ENCODE results near the gene FRMD1.

Gene FRMD1

DNA sequence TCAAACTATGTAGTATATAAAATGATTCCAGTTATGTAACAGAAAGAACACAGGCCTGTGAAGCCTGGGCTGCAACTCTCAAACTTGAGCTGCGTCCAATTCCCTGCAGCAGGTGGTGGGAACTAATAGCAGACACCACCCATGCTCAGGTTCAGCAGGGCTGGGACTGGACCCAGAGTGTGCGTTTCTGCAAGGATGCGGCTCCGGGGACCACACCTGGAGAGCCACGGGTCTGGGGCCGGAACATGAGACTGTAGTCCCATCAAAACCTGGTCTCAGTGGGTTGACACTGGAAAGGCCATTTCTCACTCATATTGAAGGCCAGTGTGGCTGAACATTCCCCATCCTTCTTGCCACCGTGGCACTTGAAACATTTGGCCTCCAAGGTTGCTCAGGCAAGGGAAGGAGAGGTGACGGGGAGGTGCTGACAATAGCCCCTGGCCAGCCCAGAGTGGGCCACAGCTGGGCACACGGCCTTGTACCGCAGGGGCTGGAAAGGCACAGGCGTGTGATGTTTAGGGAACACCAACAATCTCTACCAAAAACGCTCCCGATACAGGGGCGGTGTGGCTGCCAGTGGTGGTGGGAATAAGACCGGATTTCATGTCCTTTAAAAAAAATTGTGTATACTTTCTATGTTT lies 38.0 kb downstream of the FRMD1 start:
- no peak for DNase-seq

DNA sequence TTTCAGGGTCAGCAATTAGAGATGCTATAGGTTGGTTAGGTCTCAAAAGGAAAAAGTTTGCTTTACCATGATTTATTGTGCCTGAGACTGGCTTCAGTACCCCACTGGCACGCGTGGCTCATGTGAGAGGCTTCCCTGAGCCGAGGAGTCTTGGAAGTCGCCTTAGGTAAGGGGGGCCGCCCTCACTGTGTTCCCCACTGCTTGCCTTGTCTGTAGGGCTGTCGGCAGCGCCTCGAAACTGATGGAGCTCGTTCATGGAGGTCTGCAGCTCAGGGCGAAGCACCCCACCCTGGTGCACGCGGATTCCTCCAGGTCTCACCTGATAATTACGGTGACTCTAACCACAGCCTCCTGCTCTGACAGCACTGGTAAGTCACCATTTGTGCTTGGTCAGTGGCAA lies 39.2 kb downstream of the FRMD1 start:
- no peak for DNase-seq

DNA sequence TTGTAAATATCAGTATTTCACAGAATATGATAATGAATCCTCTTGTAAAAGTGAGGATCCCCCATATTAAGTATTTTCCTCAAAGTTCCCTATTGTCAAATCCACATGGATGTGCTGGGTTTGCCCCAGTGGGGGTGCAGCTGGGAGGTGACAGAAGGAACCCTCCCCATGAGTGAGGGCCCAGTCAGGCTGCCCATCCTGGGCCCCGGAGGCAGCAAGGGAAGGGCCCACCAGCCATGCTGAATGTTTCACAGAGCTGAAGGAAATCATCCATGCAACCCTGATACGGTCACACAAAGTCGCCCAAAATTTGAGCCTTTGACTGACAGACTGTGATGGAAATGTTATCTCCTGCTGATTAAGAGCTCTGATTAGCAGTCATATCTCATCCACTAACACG lies 39.7 kb downstream of the FRMD1 start:
- no peak for DNase-seq

DNA sequence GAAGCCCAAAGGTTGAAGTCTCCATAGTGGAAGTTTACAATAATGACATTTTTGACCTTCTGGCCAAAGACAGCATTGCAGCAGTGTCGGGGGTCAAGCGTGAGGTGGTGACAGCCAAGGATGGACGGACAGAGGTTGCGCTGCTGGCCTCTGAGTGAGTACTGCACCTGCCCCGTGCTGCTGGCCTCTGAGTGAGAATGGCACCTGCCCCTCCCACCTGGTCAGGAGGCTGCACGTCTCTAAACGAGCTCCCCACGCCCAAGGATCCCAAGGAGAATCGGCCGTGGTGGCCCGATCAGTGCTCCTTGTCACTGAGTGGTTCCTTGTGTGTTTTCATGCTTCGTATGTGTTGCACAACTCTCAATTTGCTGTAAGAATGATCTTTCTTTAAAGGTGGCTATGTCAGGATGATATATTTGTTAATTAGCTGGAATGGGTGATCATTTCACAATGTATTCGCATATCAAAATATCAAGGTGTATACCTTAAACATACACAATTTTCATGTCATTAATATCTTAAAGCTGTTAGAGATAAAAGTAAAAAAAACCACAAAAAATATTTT lies 40.4 kb downstream of the FRMD1 start:
- DNase-seq: no peak

DNA sequence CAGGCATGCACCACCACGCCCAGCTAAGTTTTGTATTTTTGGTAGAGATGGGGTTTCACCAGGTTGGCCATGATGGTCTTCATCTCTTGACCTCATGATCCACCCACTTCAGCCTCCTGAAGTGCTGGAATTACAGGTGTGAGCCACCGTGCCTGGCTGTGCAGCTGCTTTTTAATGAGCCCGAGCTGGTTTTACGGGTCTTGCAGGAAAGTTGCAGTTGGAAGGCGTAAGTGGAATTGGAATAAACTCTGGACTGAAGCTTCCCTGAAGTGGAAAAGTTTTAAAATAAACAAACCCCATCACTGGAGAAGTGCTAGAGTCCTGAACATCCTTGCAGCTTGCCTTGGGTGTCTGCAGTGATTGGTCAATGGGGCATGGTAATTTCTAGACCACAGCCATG lies 41.2 kb downstream of the FRMD1 start:
- DNase-seq: no peak

DNA sequence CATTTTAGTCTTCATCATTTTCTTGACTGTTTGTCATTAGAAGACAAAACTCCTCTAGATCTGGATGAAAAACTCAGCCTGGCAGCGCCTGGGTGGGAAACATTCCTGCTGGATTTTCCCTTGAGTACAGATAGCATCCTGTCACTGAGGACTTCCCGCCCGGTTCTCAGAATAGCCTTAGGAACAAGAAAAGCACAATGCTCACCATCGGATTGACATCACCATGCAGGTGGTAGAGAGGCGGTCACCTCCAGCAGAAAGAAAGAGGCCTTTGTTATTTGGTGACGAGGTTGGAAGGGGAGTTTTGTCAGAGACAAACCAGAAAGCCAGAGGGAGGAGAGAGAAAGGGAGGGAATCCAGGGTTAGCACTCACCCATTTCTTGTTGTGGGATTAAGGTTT lies 41.8 kb downstream of the FRMD1 start:
- DNase-seq: no peak

DNA sequence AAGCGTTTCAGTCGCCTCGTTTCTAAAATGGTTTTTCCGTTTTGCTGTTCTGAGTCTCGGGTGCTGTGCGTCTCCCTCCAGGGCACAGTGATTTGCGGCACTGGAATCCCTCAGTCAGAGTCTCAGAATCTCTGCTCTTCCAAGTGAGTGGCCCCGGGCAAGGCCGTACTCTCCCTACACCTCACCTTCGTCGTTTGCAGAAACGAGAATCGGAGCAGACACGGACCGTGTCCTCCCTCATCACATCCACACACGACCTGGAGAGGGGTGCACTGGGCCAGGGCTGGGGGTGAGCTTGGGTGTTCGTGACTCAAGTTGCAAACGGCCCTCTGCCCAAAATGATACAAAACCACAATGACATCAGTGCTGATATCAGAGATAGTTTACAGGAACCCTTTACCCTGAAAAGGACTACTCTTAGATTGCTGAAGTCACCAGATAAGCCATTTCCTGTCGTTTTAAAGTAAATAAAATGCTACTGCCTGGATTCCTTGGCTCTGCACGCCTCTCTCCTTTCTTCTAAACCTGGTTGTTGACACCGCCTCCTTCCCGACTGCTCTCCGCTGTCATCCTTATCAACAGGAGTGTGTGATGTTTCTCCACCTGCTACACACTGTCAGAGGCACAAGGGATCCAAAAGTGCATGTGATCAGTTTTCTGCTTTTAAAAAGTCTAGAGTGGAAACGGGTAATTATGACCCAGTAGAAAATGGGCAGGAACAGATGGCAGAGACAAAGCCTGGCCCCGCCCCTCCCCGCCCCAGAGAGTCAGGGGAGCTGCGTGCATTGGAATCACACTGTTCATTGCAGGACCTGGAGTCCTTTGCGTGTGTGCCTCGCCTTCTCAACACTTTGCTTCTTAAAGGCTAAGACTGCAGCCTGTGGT lies 43.1 kb downstream of the FRMD1 start:
- no peak for DNase-seq

DNA sequence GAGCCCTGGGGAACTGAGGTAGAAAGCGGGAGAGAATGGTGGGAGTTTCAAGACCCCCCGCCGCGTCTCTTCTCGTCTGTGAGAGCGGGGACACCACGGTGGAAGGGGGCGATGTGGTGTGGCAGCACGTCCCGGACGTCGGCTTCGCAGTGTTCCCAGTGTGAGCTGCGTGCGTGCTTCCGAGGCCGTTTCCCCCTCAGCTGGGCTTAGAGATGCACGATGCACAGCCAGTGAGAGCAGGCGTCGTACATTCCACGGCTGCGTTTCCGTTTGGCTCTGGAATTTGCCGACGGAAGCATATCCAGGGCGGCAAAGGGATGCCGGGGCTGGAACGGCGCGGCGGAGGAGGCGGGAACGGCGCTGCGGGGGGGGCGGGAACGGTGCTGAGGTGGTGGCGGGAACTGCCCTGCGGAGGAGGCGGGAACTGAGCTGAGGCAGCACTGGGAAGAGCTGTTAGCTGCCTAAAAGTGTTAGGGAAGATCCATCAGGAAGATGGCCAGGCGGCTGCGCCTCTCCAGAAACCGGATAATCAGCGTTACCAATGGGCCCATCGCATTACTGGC lies 43.8 kb downstream of the FRMD1 start:
- no peak for DNase-seq

DNA sequence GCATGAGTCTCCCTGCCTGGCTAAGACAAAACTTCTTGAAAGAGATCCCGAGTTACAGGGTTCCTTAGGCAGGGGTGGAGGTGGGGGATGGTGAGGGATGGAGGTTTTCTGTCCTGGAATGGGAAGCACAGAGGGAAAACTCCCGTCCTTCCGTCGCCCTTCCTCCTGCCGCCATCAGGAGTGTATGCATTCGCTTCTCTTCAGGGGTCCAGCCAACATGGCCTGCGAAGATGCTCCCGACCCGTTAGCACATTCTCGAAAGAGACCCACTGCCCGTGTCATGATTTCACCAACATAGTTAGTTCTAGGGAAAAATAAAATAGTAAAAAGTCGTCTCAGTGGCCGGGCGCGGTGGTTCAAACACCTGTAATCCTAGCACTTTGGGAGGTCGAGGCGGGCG lies 44.5 kb downstream of the FRMD1 start:
- DNase-seq: no peak

DNA sequence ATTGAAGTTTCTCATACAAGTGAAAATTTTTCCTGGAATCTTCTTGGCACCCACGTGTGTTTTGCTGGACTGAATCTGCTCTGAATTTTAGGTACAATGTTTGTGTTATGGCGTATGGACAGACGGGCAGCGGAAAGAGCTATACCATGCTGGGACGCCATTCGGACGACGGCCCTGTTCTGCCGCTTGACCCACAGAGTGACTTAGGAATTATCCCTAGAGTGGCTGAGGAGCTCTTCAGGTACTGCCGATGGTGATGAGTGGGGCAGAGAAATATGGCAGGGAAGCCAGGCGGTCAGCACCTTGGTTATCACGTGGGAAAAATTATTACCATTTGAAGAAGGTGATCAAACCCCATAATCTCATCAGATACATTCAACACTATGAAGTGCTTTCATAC lies 45.2 kb downstream of the FRMD1 start:
- no peak for DNase-seq

DNA sequence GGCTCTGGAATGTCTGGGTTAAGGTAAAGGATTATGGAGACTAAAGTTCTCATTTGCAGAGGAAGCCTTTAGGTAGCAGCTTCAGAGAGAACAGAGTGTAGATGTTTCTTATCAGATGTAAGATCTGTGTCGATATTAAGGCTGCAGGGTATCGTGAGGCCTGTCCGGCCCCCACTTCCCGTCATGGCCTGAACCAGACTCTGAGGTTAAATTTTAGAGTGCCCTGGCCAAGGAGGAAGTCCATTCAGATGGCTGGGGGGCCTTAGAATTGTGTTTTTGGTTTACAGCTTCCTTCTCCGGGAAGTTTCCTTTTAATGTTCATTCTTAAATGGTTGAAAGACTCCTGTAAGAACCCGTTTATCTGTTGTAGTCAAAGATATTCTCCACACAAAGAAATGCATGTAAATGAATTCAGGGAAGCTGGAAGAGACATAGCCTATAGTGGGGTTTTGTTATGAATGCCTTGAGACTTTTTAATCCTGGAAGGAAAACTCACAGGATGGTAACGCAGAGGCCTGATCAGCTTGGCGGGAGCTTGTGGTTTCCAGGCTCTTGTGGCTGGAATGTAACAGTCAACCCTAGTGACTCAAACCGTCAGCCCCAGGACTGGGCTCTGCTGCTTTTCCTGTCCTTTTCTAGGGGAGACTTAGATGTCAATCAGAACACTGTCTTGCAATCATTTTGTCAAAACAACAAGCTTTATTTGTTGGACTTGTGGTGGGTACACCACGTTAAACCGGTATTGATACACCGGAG lies 46.8 kb downstream of the FRMD1 start:
- DNase-seq: no peak

DNA sequence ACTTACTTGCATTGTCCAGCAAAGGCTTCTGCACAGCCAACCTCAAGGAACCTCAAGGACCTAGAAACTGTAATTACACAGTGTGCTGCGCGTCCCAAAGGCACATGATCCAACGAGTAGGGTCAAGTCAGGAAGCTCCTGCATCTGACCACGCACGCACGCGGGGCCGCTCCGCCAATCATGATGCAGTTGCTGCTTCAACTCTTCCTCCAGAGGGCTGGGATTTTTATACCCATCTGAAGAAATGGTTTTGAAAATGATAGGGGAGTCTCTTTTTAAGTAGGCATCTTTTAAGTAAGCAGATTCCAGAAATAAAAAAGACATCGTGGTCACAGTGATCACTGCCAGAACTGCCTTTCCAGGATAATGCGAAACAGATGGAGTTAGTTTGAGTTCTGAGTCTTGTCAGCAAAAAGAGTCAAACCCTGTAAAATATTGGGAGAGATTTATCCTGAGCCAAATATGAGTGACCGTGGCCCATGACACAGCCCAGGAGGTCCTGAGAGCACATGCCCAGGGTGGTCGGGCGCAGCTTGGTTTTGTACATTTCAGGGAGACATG lies 47.5 kb downstream of the FRMD1 start:
- DNase-seq: no peak

DNA sequence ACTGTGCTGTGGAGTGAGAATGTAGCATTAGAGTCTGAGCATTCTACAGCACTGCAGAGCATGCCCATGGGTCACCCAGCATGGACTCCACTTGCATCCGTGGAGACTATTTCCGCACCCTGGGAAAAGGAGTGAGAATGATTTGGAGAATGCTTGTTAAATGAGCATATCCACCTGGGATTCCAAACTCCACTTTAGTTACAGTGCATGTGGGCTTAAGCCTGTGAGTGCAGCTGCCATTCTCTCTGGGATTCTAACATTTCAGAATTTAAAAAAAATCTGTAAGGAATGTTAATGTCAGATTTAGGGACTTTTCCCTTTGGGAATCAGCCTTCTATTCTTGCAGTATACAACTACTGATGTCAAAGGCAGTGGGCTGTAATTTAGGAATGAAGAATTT lies 48.1 kb downstream of the FRMD1 start:
- DNase-seq: no peak

DNA sequence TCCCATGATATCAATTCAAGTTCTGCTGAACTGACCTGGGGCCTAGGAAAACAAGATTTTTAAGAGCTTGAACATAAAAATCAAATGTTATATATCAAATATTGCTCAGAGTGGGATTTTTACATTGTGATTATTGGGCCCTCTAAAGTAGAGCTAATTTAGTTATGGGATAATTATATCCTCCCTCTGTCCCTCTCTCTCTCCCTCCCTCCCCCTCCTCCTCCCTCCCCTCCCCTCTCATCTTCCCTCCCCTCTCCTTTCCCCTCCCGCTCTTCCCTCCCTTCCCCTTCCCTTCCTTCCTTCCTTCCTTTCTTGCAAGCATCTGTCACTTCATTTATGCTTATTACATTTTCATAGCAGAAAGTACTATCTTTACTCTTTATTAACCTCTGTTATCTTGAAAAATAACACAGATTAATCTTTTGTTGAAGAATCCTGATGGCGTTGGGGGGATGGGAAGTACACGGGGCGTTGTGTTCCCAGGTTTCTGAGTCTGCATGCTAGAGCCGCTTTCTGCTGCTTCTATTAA lies 48.7 kb downstream of the FRMD1 start:
- no peak for DNase-seq

DNA sequence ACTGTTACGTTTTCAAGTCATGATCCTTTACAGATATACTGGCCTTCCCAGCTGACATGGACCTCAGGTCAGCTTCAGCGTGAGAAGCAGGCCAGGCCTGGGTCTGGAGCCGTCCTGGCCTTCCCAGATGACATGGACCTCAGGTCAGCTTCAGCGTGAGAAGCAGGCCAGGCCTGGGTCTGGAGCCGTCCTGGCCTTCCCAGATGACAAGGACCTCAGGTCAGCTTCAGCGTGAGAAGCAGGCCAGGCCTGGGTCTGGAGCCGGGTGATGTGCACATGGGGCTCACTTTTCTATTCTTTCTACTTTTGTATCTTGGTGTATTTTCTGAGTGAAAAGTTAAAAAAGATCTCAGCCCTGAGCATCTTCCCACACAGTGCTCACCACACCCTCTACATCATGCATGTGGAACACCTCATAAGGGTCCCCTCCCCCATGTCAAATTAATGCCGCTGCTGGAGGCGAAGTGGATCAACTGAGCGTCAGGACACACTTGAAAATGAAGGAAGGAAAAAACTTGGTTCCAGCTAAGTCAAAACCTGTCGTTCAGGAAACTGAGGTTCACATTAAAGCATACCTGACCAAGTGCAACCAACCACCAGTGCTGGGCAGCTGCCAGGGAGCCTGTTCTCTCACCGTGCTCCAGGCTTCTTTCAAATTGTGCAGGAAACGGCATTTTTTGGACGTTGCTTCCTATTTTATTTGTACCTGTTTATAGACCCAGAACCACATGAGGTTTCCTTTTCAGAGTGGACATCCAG lies 49.4 kb downstream of the FRMD1 start:
- DNase-seq: no peak

DNA sequence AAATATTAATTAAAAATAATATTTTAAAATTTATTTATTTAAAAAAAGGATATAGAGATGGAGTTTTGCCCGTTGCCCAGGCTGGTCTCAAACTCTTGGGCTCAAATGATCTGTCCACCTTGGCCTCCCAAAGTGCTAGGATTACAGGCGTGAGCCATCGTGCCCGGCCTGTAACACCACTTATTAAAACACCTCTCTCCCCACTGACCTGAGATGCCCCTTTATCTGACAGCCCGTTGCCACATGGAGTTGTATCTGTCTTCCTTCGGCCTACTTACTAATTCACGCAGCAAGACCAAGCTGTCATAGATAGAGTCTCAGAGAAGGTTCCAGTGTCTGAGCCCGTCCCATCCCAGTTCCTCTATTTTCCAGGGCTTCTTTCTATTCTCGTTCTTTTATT lies 50.8 kb downstream of the FRMD1 start:
- DNase-seq: no peak

DNA sequence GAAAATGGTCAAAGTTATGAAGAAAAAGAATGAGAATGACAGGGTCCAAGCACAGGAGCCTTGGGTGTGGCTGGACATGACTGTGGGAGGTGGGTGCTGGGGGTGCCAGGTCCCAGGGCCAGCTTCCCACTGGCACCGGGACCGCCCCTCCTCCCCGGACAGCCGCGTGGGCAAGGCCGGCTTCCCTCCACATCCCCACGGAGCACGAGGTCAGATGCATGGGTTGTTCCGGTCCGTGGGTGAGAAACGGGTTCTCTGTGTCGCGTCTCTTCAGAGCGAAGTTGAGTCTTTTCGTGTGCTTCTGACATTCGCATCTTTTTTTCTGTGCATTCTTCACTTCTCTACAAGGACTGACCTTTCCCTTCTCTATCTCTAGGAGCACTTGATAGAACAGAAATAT lies 51.5 kb downstream of the FRMD1 start:
- no peak for DNase-seq

DNA sequence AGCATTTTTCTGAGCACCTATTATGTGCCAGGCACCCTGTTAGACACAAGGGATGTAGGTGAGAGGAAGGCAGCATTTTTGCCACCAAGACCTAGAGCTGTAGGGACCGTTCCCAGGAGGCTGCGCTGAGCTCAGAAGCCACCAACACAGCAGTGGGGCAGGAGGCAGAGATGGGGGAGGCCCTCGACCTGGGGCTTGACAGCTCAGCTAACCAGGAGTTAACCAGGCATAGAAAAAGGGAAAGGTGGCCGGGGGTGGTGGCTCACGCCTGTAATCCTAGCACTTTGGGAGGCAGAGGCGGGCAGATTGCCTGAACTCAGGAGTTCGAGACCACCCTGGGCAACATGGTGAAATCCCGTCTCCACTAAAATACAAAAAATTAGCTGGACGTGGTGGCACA lies 52.1 kb downstream of the FRMD1 start:
- DNase-seq: no peak

DNA sequence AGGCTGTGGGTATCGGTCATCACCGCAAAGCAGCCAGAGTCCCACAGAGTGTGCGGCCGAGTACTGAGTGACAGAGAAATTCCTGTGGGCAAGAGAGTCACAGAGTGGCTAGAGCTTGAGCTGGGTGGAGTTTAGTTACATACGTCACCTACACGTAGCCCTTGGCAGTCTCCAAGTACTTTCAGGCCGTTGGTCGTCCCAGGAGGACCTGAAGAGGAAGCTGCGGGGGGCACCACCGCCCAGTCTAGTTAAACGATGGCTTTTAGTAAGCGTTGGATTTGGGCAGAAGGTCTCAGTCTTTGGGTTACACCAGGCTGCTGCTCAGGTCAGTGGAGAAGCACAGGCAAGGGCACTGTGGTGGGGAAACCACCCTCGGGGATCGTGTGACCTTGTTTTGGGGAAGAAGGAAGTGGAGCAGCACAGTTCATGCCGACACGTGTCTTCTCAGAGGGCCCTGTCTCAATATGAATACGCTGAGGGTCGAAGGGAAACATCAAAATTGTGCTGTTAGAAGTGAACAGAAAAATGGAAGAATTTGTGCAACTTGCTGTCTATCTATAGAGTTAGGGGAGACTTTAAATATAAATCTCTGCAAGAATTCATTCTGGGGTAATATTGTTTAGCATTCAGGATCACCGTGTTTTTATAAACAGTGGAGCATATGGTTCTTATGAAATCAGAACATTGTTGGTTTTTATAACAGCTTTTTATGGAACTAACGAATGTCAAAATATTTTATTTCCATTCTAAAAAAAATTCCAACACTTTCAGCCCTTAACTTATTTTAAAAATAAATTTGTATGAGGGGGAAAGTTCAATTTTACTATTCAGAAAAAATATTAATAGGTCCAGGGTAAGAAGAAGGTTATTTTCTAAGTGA lies 52.9 kb downstream of the FRMD1 start:
- no peak for DNase-seq

DNA sequence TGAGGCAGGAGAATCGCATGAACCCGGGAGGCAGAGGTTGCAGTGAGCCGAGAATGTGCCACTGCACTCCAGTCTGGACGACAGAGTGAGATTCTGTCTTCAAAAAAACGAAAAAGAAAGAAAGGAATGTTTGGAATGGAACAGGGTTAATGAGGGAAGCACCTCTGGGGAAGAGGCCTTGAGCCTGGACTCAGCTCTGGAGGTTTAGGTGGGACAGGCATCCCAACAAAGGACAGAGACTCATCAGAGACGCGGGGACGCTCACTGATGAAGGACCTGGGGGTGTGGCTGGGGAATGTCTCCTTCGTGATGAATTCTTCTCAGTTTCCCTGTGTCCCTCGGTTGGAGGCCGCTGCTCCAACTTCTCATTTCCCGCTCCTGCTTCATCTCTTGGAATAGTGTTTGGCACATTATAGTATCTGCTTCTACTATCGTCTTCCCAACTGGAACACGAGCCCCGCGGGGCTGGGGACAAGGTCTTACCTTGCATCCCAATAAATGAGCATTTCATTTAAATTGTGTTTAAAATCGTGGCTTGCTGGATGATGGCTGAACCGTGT lies 54.0 kb downstream of the FRMD1 start:
- no peak for DNase-seq
